ENCODE data around the gene ASAP3.

ASAP3 gene

GRCh38 chr1:23423415-23424292 is 60.3 kb downstream of the ASAP3 start:
- no peak overlapping the region for H3K4me3 ChIP-seq (ENCODE audit: low read length)
- TF ChIP-seq ZNF274 (IDR thresholded peaks at IDR 0.05; ENCODE audit: low read depth, low read length), result no peak

- H3K4me3 ChIP-seq (ENCODE audit: low read length), result no peak overlapping the region
- no peak for TF ChIP-seq ZNF274 (IDR thresholded peaks at IDR 0.05; ENCODE audit: low read depth, low read length)
Measured at GRCh38 chr1:23422941-23423340, 61.0 kb downstream of the ASAP3 start.

- no peak overlapping the region for H3K4me3 ChIP-seq (ENCODE audit: low read length)
- no peak for TF ChIP-seq ZNF274 (IDR thresholded peaks at IDR 0.05; ENCODE audit: low read depth, low read length)
Measured at GRCh38 chr1:23422241-23422877, 61.6 kb downstream of the ASAP3 start.

GRCh38 chr1:23421753-23422240 is 62.2 kb downstream of the ASAP3 start:
- no peak overlapping the region for H3K4me3 ChIP-seq (ENCODE audit: low read length)
- TF ChIP-seq ZNF274 (IDR thresholded peaks at IDR 0.05; ENCODE audit: low read depth, low read length), result no peak

- no peak for TF ChIP-seq ZNF274 (IDR thresholded peaks at IDR 0.05; ENCODE audit: low read depth, low read length)
- H3K4me3 ChIP-seq (ENCODE audit: low read length), result no peak overlapping the region
Measured at GRCh38 chr1:23421343-23421742, 62.6 kb downstream of the ASAP3 start.

GRCh38 chr1:23420778-23421177 is 63.2 kb downstream of the ASAP3 start:
- TF ChIP-seq ZNF274 (IDR thresholded peaks at IDR 0.05; ENCODE audit: low read depth, low read length), result no peak
- H3K4me3 ChIP-seq (ENCODE audit: low read length), result no peak overlapping the region

- no peak overlapping the region for H3K4me3 ChIP-seq (ENCODE audit: low read length)
- TF ChIP-seq ZNF274 (IDR thresholded peaks at IDR 0.05; ENCODE audit: low read depth, low read length), result no peak
Measured at GRCh38 chr1:23419180-23419579, 64.8 kb downstream of the ASAP3 start.

GRCh38 chr1:23417570-23417969 is 66.4 kb downstream of the ASAP3 start:
- TF ChIP-seq ZNF274 (IDR thresholded peaks at IDR 0.05; ENCODE audit: low read depth, low read length), result no peak

GRCh38 chr1:23416964-23417363 is 67.0 kb downstream of the ASAP3 start:
- no peak for TF ChIP-seq ZNF274 (IDR thresholded peaks at IDR 0.05; ENCODE audit: low read depth, low read length)
- H3K4me3 ChIP-seq (ENCODE audit: low read length), result no peak overlapping the region

More at GRCh38 chr1:23417570-23417969, 66.4 kb downstream of the ASAP3 start:
- no peak overlapping the region for H3K4me3 ChIP-seq (ENCODE audit: low read length)

- H3K4me3 ChIP-seq (ENCODE audit: low read length), result no peak overlapping the region
- TF ChIP-seq ZNF274 (IDR thresholded peaks at IDR 0.05; ENCODE audit: low read depth, low read length), result no peak
Measured at GRCh38 chr1:23408797-23409290, 75.1 kb downstream of the ASAP3 start.

- H3K4me3 ChIP-seq (ENCODE audit: low read length), result no peak overlapping the region
- TF ChIP-seq ZNF274 (IDR thresholded peaks at IDR 0.05; ENCODE audit: low read depth, low read length), result no peak
Measured at GRCh38 chr1:23407016-23407630, 76.9 kb downstream of the ASAP3 start.

GRCh38 chr1:23405946-23406345 is 78.0 kb downstream of the ASAP3 start:
- no peak for TF ChIP-seq ZNF274 (IDR thresholded peaks at IDR 0.05; ENCODE audit: low read depth, low read length)

GRCh38 chr1:23403735-23404486 is 80.1 kb downstream of the ASAP3 start:
- no peak for TF ChIP-seq ZNF274 (IDR thresholded peaks at IDR 0.05; ENCODE audit: low read depth, low read length)
- H3K4me3 ChIP-seq (ENCODE audit: low read length), result no peak overlapping the region

More at GRCh38 chr1:23405946-23406345, 78.0 kb downstream of the ASAP3 start:
- no peak overlapping the region for H3K4me3 ChIP-seq (ENCODE audit: low read length)

GRCh38 chr1:23403355-23403734 is 80.6 kb downstream of the ASAP3 start:
- H3K4me3 ChIP-seq (ENCODE audit: low read length), result no peak overlapping the region
- no peak for TF ChIP-seq ZNF274 (IDR thresholded peaks at IDR 0.05; ENCODE audit: low read depth, low read length)
